IMR-90 (cell line): ENCODE data around the gene NUP153. TPM values are rescaled to one million over a fixed set of nuclear protein-coding genes. Genes with fewer than 3 reads are reported as not detected.

Experiments
- ATAC-seq: fragments of 200-7000 bp; cut with Tn5 transposase; 2 replicates; pipeline ENCODE4 v1.9.1; 2020; ENCODE audit warnings: low read depth, mild to moderate bottlenecking, moderate library complexity
- BruUV-seq: library from RNA; stranded (reverse); fragments of 400-500 nt; replicated peaks from 2 replicates; lab custom pipeline; 2021; lab: Mats Ljungman, UMichigan
- CTCF ChIA-PET: fragments of 300-600 bp; formaldehyde crosslinking; extraction: SDS; loops from one replicate; lab custom pipeline; 2021; ENCODE audit warnings: antibody characterized with exemption; lab: Yijun Ruan, JAX
- POLR2A ChIA-PET: fragments of 300-600 bp; sonication (Branson Sonifier 250); formaldehyde crosslinking; loops from one replicate; lab custom pipeline; 2022; ENCODE audit warnings: antibody characterized with exemption; ENCODE audit not compliant: unreplicated experiment; lab: Charles Lee
- DNase-seq: peaks from one replicate; pipeline ENCODE4 v3.0.0; 2013
- H2AFZ ChIP-seq: replicated peaks from 2 replicates; pipeline ENCODE3; 2013; ENCODE audit warnings: low read length, mild to moderate bottlenecking; ENCODE audit not compliant: poor library complexity
- H2AK5ac ChIP-seq: 2 replicates; pipeline ENCODE4 v1.6.1; 2013; ENCODE audit warnings: low read depth, low read length, inconsistent platforms
- H2AK9ac ChIP-seq: replicated peaks from 2 replicates; pipeline ENCODE3; 2013; ENCODE audit warnings: mild to moderate bottlenecking, low read depth, low read length, moderate library complexity; ENCODE audit not compliant: poor library complexity
- H2BK120ac ChIP-seq: 2 replicates; pipeline ENCODE4 v1.6.1; 2013; ENCODE audit warnings: low read depth, low read length, inconsistent platforms
- H2BK15ac ChIP-seq: 3 replicates; pipeline ENCODE4 v1.6.1; 2013; ENCODE audit warnings: low read depth, low read length, inconsistent platforms
- H2BK20ac ChIP-seq: 2 replicates; pipeline ENCODE4 v1.6.1; 2013; ENCODE audit warnings: low read depth, mild to moderate bottlenecking, inconsistent platforms, low read length, moderate library complexity
- H2BK5ac ChIP-seq: 2 replicates; pipeline ENCODE4 v1.6.1; 2013; ENCODE audit warnings: mild to moderate bottlenecking, low read depth, low read length, inconsistent platforms; ENCODE audit not compliant: poor library complexity, severe bottlenecking
- H3K14ac ChIP-seq: replicated peaks from 2 replicates; pipeline ENCODE4 v1.6.1; 2013; ENCODE audit warnings: low read depth, low read length, inconsistent platforms
- H3K18ac ChIP-seq: 2 replicates; pipeline ENCODE4 v1.6.1; 2013; ENCODE audit warnings: low read depth, low read length, control low read depth
- H3K23ac ChIP-seq: 2 replicates; pipeline ENCODE4 v1.6.1; 2013; ENCODE audit warnings: low read depth, low read length, inconsistent platforms
- H3K27ac ChIP-seq: 2 replicates; pipeline ENCODE4 v1.5.1; 2013; ENCODE audit warnings: mild to moderate bottlenecking, control low read depth, low read length; ENCODE audit not compliant: insufficient read depth
- H3K27me3 ChIP-seq: 2 replicates; pipeline ENCODE4 v1.6.1; 2013; ENCODE audit warnings: low read length; ENCODE audit not compliant: control insufficient read depth, insufficient read depth
- H3K36me3 ChIP-seq: 2 replicates; pipeline ENCODE4 v1.6.1; 2013; ENCODE audit warnings: low read length, mixed read lengths; ENCODE audit not compliant: control insufficient read depth, insufficient read depth
- H3K4ac ChIP-seq: 2 replicates; pipeline ENCODE4 v1.6.1; 2013; ENCODE audit warnings: low read depth, low read length, inconsistent platforms
- H3K4me1 ChIP-seq: 2 replicates; pipeline ENCODE4 v1.6.1; 2013; ENCODE audit warnings: low read length, mixed read lengths; ENCODE audit not compliant: control insufficient read depth, insufficient read depth
- H3K4me2 ChIP-seq: 2 replicates; pipeline ENCODE4 v1.6.1; 2013; ENCODE audit warnings: low read depth, mild to moderate bottlenecking, control low read depth, low read length, moderate library complexity
- H3K4me3 ChIP-seq: 2 replicates; pipeline ENCODE4 v1.5.1; 2013; ENCODE audit warnings: low read depth, mild to moderate bottlenecking, control low read depth, low read length, moderate library complexity; ENCODE audit not compliant: insufficient read depth
- H3K56ac ChIP-seq: 2 replicates; pipeline ENCODE4 v1.6.1; 2013; ENCODE audit warnings: low read length, inconsistent platforms; ENCODE audit not compliant: insufficient read depth; ENCODE audit errors: extremely low read depth
- H3K79me1 ChIP-seq, 2 experiments: 2 replicates each; pipeline ENCODE4 v1.6.1; 2013; ENCODE audit warnings: low read length in 2 of 2, inconsistent platforms in 1 of 2, low read depth in 1 of 2
- H3K9ac ChIP-seq: 2 replicates; pipeline ENCODE4 v1.6.1; 2013; ENCODE audit warnings: low read depth, low read length, control low read depth
- H3K9me1 ChIP-seq: 2 replicates; pipeline ENCODE4 v1.6.1; 2013; ENCODE audit warnings: low read length, inconsistent platforms; ENCODE audit not compliant: insufficient read depth
- H3K9me3 ChIP-seq: 2 replicates; pipeline ENCODE4 v1.6.1; 2013; ENCODE audit warnings: low read length; ENCODE audit not compliant: control insufficient read depth, insufficient read depth
- H4K20me1 ChIP-seq: 2 replicates; pipeline ENCODE4 v1.6.1; 2013; ENCODE audit warnings: low read length, inconsistent platforms; ENCODE audit not compliant: insufficient read depth
- H4K5ac ChIP-seq: 2 replicates; pipeline ENCODE4 v1.6.1; 2013; ENCODE audit warnings: mild to moderate bottlenecking, low read depth, low read length, control low read depth
- H4K8ac ChIP-seq, 2 experiments: 2 replicates each; pipeline ENCODE4 v1.6.1; 2013; ENCODE audit warnings: low read depth in 2 of 2, low read length in 2 of 2, control low read depth in 1 of 2, inconsistent platforms in 1 of 2
- H4K91ac ChIP-seq: 2 replicates; pipeline ENCODE4 v1.6.1; 2013; ENCODE audit warnings: low read depth, low read length, inconsistent platforms; ENCODE audit not compliant: insufficient read depth
- BHLHE40 ChIP-seq: fragments of 150-350 bp; IDR thresholded peaks from 2 replicates; pipeline ENCODE4 v1.6.1; 2016; ENCODE audit warnings: mild to moderate bottlenecking, low read depth, low read length
- CEBPB ChIP-seq: IDR thresholded peaks from 2 replicates; pipeline ENCODE4 v1.6.1; 2012; ENCODE audit warnings: low read depth, low read length, improper control_type of control experiment
- POLR2A ChIP-seq: IDR thresholded peaks from 2 replicates; pipeline ENCODE4 v1.6.1; 2012; ENCODE audit warnings: mild to moderate bottlenecking, low read depth, low read length
- WGBS, 2 experiments: methylation state at CpG; one replicate each; pipeline versions ENCODE4 v1.1.5 to v1.1.7; 2013; ENCODE audit warnings: missing lambda C conversion rate in 2 of 2; ENCODE audit not compliant: insufficient read length in 1 of 2; ENCODE audit errors: extremely low coverage in 2 of 2; 5-methylcytosine and 5-hydroxymethylcytosine counted together
- dilution Hi-C: fragments of 300-500 bp; cut with HindIII; formaldehyde crosslinking; loops from one replicate; pipeline ENCODE4 v1.14.3; 2018; ENCODE audit warnings: low sequenced_read_pairs; ENCODE audit not compliant: unreplicated experiment
- in situ Hi-C: fragments of 300-500 bp; cut with MboI; formaldehyde crosslinking; loops from 3 replicates; pipeline ENCODE4 v1.14.3; 2019; ENCODE audit warnings: low sequenced_read_pairs, inconsistent platforms, mixed read lengths
- intact Hi-C: fragments of 100-400 bp; cut with micrococcal nuclease; formaldehyde crosslinking; loops from 2 replicates; pipeline ENCODE4 v1.10.0; 2022
- polyA plus RNA-seq, 3 experiments: library from polyadenylated mRNA; depleted of rRNA; stranded (reverse); fragments of >200 nt; gene quantifications; 2 replicates each; pipeline ENCODE4 v1.2.3, GENCODE V29; 2012; ENCODE audit warnings: low replicate concordance in 1 of 3
- total RNA-seq: library from RNA; depleted of rRNA; stranded (reverse); fragments of >200 nt; gene quantifications from 2 replicates; pipeline ENCODE4 v1.2.3, GENCODE V29; 2012
- TF ChIP-seq, protein P1 (sequence below): fragments of 150-350 bp; IDR thresholded peaks from 2 replicates; pipeline ENCODE4 v1.6.1; 2017; ENCODE audit warnings: mild to moderate bottlenecking, antibody characterized with exemption, low read length, low read depth

Gene NUP153
- total and polyA plus RNA-seq, 2 of the 4 experiments (the other 2 are of a cell fraction), result 17.2 to 39.4 TPM

DNA sequence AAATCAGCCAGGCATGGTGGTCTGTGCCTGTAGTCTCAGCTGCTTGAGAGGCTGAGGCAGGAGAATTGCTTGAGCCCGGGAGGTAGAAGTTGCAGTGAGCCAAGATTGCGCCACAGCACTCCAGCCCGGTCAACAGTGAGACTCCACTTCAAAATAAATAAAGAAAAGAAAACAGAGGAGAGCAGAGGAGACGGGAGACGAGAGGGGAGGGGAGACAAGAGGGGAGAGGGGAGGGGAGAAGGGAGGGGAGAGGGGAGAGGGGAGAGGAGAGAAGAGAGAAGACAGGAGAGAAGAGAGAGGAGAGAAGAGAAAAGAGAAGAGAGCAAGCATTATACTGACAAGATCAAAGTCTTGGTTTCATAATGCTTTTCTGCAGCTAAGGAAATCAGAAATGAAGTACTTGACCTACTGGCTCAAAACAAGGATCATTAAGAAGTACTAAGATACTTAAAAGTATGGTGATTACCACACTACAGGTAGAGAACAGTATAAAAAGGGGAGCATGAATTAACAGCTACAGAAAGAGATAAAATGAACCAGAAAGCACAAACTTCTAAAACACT lies 76.1 kb downstream of the NUP153 start:
- Histone ChIP-seq H4K91ac (no peak overlapping the region), H3K4me2 (peak overlapping the region; percentile 46), H3K4me3 (no peak overlapping the region), H3K79me1 (peaks cover 43 to 64% of the 10 kb centered on the region in 2 experiments), H3K9me3 (no peaks in the 10 kb centered on the region), H3K23ac (no peak overlapping the region), H3K14ac (no peak overlapping the region), H3K9me1 (peaks cover 10% of the 10 kb centered on the region), H3K9ac (no peak overlapping the region), H3K27me3 (no peaks in the 10 kb centered on the region), H3K4me1 (no peaks in the 10 kb centered on the region; the same call in 1 of the 2 replicates), H4K20me1 (peaks cover 5% of the 10 kb centered on the region), H2BK120ac (no peak overlapping the region), H4K8ac (no peak overlapping the region), H2AK9ac (no peak overlapping the region), H2AK5ac (no peak overlapping the region), H2BK5ac (peak overlapping the region; percentile 47), H2AFZ (no peak overlapping the region), H2BK15ac (no peak overlapping the region), H3K4ac (peak overlapping the region; percentile 13; the same call in 1 of the 2 replicates), H3K18ac (no peak overlapping the region), H3K27ac (peak overlapping the region; percentile 62; the same call in 1 of the 2 replicates), H2BK20ac (no peak overlapping the region), H3K56ac (no peak overlapping the region), H3K36me3 (peaks cover 21% of the 10 kb centered on the region), H4K5ac (no peak overlapping the region)
- intact Hi-C loops, result no loop called here
- CTCF ChIA-PET, result no interaction called here
- in situ Hi-C loops, result no loop called here
- WGBS, 2 experiments, result no CpG with 5 or more reads among the region's 5 CpGs
- DNase-seq (peak; percentile 36), ATAC-seq (peak; percentile 93)
- POLR2A ChIA-PET, result no interaction called here
- no TSS peak for BruUV-seq
- dilution Hi-C loops, result no loop called here
- TF ChIP-seq, protein P1, sequence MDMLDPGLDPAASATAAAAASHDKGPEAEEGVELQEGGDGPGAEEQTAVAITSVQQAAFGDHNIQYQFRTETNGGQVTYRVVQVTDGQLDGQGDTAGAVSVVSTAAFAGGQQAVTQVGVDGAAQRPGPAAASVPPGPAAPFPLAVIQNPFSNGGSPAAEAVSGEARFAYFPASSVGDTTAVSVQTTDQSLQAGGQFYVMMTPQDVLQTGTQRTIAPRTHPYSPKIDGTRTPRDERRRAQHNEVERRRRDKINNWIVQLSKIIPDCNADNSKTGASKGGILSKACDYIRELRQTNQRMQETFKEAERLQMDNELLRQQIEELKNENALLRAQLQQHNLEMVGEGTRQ, result no peak
- TF ChIP-seq BHLHE40 (no peak), POLR2A (no peak), CEBPB (peak; percentile 88)
